HG03354 (cell line): ENCODE measurements around the gene PLCB4.
"Not testable (repeated sequence)": the region's sequence is repeated elsewhere in the genome, so short reads cannot be mapped to it uniquely, and the experiment has no call there.

Experiments used
- ATAC-seq: cut with Tn5 transposase; IDR thresholded peaks from one replicate; pipeline ENCODE4 v1.9.1; 2021; ENCODE audit warnings: mild to moderate bottlenecking; ENCODE audit not compliant: unreplicated experiment, poor library complexity, severe bottlenecking

PLCB4 gene

DNA sequence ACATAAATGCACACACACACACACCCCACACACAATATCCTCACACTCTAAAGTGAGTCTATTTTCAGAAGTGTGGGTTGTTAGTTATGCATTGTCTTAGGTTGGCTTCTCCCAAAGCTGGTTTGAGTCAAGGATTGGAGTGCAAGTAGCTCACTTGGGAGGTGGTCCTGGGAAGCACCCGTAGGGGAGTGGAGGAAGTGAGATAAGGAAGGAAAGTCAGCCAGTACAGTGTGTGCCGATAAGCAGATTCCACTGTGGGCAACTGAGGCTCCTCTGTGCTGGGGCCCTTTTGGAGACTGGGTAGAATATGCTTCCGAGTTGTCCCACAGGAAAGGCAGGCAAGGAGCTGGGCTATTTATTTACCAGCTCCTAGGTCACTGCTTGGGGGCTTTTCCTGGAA, 67.2 kb downstream of the PLCB4 start:
- ATAC-seq = no peak

DNA sequence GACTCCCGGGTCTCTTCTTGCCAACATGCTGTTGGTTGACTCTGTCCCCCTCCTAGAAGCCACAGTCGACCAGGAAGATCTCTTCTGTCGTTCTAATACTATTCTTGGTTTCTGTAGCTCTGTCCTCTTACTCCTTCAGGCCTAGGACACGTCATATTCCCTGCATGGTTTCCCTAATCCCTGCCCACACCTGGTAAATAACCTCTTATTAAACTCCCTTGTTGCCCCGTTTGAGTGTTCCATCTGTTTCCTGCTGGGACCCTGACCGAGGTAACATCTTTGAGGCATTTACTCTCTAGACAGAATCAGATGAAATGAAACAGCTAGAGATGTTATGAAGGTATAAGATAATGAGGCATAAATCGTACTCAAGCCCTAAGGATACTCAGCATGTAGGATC, 68.1 kb downstream of the PLCB4 start:
- ATAC-seq = no peak

DNA sequence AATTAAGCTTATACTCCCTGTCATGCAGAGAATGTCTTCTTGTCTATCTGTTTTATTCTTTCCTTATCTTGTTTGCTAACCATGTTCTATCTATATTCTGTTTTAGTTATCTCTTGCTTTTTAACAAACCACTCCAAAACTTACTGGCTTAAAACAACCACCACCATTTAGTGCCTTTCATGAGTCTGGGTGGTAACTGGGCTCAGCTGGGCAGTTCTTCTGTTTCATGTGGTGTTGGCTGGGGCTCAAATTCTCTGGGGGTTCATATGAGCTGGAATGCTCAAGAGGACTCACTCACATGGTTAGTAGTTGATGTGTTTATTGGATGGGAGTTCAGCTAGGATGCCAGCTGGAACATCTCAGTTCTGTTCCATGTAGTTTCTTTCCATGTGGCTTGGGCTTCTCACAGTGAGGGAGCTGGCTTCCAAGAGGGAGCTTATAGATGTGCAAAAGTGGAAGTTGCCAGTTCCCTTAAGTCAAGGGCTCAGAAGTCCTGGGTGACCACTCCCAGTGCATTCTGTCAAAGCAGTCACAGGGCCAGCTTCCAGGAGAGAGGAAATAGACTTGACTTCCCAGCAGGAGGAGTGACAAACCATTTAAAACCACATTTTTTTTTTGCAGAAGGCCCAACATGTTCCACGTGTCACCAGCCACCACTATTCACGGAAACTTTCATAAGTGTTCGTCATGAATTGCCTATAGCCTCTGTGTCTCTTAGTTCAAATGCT, 70.4 kb downstream of the PLCB4 start:
- ATAC-seq = no peak

DNA sequence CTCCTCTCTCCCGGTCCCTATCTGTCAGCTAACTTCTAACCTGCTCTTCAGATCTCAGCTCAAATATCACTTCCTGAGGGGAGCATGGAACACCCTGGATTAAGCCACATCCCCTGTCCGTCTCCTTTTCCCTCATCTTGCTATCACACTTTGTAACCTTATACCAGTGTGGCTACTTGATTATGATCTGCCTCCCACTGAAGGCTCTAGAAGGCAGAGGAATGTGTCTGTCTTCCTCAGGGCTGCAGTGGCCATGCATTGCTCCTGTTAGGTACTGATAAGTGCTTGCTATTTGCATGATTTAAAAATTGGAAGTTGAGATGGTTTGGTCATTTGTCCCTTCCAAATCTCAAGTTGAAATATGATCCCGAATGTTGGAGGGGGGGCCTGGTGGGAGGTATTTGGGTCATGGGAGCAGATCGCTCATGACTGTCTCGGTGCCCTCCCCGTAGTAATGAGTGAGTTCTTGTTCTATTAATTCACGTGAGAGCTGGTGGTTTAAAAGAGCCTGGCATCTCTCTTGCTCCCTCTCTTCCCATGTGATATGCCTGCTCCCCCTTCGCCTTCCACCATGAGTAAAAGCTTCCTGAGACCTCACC, 71.4 kb downstream of the PLCB4 start:
- ATAC-seq = no peak

DNA sequence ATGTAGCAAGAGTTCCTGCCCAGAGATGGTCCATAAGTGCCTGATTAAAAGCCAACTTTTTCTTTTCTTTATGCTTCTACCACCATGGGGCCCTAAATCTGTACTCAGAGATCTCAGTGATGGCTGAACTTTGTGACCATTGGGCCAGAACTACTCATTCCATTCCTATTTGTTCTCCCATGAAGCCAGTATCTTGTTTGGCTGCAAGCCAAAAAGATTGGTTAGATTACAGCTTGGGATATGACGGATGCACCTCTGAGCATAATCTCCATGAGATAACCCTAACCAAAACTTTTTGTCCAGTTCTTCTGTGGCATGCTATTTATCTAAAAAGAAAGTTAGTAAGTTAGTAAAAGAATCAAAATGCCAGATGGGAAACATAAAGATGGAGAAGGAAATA, 72.2 kb downstream of the PLCB4 start:
- no peak for ATAC-seq

DNA sequence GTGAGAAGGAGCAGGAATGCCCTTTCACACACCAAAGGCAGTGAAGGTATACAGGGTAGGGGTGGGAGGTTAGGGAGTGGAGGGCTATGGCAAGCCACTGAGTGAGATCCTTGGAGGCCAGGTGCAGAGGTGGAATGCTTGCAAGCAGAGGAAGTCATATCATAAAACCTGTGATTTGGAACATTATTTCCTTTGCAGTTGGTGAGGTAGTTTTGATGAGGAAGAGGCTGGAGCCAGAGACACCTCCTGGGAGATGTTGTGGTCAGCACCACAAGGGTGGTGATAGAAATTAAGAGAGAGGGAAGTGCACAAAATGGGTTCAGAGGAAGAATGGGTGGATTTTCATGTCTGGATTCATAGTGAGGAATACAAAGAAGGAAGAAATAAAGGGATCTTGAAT, 73.0 kb downstream of the PLCB4 start:
- no peak for ATAC-seq

DNA sequence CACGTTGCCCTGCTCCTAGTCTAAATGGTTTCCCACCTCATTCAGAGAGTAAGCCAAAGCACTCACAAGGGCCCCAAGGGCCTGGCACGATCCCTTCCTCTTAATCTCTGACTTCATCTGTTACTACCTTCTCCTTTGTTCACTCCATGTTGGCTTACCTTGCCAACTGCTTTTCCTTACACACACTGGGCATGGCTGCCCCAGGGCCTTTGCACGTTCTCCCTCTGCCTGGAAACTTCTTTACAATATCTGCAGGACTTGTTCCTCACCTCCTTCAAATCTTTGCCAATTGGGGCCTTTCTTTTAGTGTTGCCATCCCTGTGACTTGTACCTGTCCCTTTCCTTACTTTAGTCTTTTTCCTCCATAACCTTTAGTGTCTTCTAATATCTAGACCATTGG, 73.9 kb downstream of the PLCB4 start:
- ATAC-seq = no peak

DNA sequence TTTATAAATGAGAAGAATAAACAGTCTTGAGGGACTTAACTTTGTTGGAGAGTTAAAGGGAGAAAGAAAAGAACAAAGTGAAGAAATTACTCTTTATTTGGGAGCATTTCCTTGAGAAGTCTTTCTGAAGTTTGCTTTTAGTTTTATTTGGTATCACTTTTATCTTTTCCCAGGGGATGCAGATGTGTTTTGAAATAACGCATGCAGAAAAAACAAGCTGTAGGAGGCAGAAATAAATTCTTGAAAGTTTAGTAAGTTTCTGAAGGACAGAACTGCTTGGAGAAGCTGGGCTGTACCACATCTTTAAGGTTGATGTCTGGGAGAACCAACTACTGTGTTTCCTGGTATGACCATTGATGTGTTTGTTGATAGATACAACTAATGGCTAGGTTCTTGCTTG, 75.0 kb downstream of the PLCB4 start:
- ATAC-seq = no peak

DNA sequence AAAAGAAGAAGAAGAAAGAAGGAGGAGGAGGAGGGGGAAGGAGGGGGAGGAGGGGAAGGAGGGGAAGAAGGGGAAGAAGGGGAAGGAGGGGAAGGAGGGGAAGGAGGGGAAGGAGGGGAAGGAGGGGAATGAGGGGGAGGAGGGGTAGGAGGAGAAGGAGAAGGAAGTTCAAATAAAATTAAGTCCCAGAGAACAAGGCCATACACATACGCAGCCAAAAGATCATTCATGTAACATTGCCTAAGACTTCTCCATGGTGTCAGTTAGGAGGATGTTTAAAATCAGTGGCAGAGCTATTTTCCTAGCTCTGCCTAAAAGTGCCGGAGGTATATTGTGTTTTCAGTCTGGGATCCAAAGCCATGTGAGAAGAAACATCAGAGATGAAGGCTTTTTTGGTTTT, 75.8 kb downstream of the PLCB4 start:
- ATAC-seq = no peak

DNA sequence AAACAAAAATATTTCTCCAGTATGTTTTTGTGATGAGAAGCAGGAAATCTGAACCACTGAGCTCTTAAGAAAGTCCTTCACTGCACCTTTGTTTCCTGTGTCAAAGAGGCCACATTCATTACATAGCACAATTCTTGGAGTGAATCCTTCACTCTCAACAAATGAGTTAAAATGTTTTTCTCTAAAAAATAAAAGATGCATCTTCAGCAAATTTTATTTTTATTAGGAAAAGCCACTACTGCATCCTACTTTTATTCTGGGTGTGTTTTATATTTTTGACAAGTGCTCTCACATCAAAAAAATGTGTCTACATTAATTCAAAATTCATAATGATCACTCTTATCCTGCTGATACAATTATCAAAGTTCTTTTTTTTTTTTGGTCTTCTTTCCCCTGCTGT, 76.3 kb downstream of the PLCB4 start:
- ATAC-seq = no peak

DNA sequence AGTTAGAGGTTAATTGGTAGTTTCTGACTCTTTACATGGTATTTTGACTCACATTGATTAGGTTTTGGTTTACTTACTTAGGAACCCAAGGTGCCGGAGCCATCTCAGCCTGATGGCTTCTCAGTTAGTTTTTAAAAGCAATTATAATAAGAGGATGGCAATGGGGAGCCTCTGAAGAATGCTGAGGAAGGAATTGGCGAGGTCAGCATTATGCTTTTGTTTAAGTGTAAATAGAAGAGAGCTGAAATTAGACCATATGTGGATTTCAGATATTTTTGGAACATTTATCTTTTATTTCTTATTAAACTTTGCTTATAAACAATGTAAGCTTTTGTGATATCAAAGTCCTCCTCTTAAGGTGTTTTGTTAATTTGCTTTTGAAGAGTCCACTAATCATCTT, 77.8 kb downstream of the PLCB4 start:
- ATAC-seq = no peak

DNA sequence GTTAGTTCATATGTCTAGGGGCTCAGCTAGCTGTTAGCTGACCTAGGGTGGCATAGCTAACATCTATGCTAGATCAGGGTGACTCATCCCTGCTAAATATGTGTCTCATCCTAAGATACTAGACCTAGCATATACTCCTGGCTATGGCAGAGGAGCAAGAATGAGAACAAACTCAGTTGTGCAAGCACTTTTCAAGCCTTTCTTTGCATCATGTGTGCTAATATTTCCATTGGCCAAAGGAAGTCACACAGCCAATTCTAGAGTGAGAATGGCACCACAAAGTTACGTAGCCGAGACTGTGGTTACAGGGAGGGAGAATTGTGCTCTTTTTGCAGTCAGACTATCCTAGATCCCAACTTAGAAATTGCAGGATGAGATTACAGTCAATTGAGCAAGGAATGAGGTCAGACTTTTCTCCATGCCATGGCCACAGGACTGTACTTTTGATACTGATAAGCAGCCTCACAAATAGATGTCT, 78.7 kb downstream of the PLCB4 start:
- ATAC-seq = no peak

DNA sequence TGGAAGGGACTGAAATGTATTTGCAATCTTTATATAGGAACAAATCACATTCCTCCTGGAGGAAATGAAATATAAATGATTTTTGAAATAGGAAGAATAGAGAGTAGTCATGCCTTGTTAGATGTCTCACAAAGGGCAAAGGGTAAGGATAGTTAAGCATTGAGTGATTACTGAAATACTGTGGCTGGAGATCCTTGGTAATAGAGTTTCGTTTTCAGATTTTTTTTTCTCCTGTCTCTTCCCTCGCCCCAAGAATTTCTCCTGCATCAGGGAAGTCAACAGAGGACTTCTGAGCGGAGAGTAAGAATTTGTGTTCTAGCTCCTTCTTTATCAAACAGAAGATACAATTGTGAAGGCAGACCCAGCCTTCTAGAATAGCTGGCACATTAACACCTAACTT, 79.4 kb downstream of the PLCB4 start:
- no peak for ATAC-seq

DNA sequence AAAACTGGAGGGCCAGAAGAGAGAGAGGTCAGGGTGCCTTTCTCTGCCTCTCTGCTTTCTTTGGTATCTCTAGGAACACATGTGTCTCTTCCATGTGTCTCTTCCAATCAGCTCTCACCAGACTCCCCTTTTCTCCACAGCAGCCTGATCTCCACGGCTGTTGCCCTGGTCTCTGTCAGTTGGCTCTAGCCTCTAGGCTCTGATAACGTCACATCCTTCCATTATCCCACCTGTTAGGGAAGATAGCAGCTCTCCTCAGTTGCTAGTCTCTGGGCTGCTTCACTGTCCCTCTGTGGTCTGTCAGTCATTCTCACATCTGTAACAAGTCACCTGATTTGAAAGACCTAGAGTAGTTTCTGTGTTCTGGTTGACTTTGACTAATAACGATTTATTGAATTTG, 80.2 kb downstream of the PLCB4 start:
- no peak for ATAC-seq

DNA sequence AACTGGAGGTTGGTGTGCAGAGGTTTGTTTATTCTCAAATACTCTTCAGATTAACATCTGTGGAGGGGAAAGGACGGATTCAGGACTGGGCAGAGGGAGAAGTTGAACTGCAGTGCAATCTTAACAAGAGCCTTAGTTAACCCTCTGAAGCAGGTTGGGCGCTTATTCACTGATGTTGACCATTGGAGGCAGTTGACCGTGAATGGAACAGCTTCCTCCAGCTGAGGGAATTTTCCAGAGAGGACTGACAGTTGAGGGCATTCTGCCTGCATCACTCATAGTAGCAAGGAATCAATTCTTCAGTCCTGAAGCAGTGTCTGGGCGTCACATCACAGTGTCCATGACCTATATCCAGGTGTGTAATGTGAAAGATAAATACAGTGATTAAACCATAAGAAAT, 80.9 kb downstream of the PLCB4 start:
- no peak for ATAC-seq

DNA sequence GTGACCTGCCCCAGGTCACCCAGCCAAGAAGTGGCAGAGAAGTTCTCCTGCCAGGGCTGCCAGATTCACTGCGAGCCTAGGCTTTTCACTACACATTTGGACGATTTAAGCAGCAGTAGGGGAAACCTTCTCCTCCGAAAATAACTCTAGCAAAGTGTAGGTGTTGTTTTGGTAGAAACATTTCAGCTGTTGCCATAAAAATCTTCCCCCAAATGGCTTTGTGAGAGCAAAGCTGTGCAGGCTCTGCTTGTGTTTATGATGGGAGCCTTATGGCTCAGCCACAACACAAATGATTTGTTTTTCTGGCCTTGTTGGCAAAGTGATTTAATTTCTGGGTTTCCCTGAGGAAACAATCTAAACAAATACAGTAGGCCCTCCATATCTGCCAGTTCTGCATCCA, 81.8 kb downstream of the PLCB4 start:
- no peak for ATAC-seq

DNA sequence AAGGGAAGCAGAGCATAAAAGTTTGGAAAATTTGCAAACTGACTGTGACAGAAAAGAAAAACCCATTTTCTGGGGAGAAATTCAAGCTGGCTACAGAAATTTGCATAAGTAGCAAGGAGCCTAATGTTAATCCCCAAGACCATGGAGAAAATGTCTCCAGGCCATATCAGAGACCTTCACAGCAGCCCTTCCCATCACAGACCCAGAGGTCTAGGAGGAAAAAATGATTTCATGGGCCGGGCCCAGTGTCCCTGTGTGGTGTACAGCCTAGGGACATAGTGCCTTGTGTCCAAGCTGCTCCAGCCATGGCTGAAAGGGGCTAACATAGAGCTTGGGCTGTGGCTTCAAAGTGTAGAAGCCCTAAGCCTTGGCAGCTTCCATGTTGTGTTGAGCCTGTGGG, 83.3 kb downstream of the PLCB4 start:
- ATAC-seq = not testable (repeated sequence)

DNA sequence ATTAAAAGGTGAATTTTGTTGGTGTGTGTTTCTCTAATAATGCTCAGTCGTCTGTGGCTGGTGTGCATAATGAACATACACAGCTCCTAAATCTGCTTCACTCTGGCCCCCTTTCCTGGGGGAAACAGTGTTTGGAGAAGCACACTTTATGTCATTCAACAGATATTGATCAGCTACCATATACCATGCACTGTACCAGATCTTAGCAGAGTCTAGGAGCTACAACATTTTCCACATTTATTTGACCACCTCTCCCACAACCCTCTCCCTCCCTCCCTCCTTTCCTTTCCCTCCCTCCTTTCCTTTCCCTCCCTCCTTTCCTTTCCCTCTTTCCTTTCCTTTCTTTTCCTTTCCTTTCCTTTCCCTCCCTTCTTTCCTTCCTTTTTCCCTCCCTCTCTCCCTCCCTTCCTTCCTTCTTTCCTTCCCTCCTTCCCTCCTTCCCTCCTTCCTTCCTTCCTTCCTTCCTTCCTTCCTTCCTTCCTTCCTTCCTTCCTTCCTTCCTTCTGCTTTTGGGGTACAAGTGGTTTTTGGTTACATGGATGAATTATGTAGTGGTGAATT, 85.7 kb downstream of the PLCB4 start:
- no peak for ATAC-seq

DNA sequence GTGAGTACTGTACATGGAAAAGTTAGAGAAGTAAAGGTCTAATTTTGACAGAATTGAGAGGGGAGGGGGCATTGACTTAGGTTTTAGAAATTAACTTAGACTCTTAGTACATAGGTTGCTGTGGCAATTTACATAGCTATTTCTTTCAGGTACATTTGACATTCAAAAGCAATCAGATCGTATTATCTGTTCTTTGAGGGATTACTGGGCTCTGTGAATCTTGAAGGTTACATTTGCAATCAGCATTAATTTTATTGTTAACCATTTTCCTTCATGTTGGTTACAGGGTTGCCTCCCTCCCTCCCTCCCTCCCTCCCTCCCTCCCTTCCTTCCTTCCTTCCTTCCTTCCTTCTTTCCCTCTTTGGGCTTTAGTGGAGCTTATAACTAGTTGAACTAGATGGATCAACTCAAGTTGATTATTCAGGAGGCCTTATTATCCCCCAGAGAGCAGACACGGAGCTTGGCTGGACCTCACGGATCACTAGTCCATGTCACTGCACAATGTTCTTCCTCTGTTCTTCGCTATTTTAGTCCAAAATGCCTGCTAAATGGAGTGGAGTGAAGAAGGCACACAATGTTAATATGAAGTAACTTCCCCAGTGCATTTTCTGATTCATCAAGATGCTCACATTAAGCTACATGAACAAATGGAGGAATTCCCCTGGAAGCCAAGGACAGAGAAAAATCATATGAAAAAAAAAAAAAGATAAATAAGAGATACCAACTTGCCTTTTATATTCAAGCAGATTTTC, 87.8 kb downstream of the PLCB4 start:
- ATAC-seq = no peak

DNA sequence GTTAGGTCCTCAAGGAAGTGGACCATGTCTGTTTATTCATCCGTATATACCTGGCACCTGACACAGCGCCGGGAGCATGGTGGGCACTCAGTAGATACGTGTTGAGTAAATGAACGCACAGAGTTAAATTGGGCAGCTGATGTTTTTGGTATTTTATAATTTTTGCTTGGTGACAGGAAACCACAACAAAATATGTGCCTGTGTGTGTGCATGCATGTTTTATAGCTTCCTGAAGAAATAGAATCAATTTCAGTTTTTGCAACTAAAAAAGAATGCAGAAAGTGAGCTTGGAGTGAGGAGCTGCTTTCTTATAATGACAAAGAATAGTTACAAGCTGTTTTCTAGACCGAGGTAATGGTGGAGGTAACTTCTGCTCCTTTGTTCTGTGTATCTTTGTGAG, 91.4 kb downstream of the PLCB4 start:
- ATAC-seq = no peak

DNA sequence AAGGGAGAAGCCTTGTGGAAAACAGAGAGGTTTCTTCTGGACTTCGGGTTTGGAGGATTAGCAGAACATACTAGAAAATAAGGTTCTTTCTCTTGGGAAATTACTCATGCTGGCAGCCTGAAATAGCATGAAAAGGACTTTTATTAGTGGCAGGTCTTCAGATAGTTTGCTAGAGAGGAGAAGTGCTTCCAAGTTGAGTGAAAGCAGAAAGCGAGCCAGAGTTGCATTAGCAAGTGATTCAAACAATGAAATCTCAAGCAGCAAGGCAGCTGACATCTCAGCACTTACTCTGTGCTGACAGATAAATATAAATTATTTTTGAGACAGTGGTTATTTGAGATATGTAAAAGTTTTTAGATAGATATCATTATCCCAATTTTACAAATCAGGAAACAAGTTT, 91.9 kb downstream of the PLCB4 start:
- no peak for ATAC-seq
